Measurements from ENCODE around the gene CD163L1.

CD163L1 gene

DNA sequence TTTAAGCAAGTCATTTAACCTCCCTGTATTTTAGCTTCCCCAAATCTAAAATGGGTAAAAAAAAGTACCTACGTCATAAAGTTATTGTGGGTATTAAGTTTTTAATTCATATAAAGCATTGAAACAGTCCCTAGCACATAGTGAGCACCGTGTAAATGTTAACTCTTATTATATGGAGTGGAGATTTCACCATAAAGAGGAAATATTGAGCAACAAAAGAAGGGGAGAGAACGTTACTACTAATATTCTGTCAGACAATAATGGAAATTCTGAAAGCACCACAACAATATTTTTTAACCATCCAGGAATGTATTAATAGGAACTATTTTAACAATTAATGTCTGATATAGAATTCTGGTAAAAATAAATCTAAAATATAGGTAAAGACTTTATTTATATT is 7.8 kb upstream of the CD163L1 start:
- Histone ChIP-seq H3F3A (ENCODE audit: insufficient read depth) (no peaks in the 10 kb centered on the region), H3K36me3 (ENCODE audit: low read length) (no peaks in the 10 kb centered on the region)
- TF ChIP-seq EZH2phosphoT487 (conservative IDR thresholded peaks at IDR 0.05; ENCODE audit: low read length), result no peak
- TF ChIP-seq, protein P1, sequence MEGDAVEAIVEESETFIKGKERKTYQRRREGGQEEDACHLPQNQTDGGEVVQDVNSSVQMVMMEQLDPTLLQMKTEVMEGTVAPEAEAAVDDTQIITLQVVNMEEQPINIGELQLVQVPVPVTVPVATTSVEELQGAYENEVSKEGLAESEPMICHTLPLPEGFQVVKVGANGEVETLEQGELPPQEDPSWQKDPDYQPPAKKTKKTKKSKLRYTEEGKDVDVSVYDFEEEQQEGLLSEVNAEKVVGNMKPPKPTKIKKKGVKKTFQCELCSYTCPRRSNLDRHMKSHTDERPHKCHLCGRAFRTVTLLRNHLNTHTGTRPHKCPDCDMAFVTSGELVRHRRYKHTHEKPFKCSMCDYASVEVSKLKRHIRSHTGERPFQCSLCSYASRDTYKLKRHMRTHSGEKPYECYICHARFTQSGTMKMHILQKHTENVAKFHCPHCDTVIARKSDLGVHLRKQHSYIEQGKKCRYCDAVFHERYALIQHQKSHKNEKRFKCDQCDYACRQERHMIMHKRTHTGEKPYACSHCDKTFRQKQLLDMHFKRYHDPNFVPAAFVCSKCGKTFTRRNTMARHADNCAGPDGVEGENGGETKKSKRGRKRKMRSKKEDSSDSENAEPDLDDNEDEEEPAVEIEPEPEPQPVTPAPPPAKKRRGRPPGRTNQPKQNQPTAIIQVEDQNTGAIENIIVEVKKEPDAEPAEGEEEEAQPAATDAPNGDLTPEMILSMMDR (IDR thresholded peaks at IDR 0.05; ENCODE audit: insufficient read depth, low read length, poor library complexity, severe bottlenecking), result no peak

DNA sequence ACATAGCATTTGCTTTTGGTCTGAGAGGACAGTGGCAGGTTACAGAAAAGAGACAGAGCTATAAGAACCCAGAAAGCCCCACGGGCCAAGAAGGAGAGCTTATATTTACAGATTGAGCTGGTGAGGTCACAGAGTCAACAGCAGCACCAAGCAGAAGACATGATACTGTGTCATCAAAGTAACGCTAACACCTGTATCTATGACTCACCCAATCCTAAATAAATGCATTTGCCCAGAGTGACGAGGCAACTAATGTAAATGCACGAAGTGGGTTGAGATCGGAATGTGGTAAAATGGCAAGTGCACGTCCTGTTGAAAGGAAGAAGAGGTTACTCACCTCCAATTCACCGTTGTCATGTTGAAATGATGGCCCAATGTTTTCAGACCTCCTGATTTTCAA is 6.7 kb upstream of the CD163L1 start:
- Histone ChIP-seq H3F3A (ENCODE audit: insufficient read depth) (no peaks in the 10 kb centered on the region), H3K4me3 (ENCODE audit: insufficient read depth, low read length, poor library complexity, severe bottlenecking) (no peak overlapping the region), H3K27me3 (ENCODE audit: low read length) (no peaks in the 10 kb centered on the region), H3K79me2 (ENCODE audit: insufficient read depth, low read length) (no peaks in the 10 kb centered on the region), H3K27ac (ENCODE audit: low read depth, low read length) (no peak overlapping the region), H3K9me2 (replicated peaks; ENCODE audit: insufficient read depth, low read length) (no peaks in the 10 kb centered on the region), H3K36me3 (ENCODE audit: low read length) (no peaks in the 10 kb centered on the region), H4K20me1 (ENCODE audit: low read depth, low read length) (no peaks in the 10 kb centered on the region), H2AFZ (ENCODE audit: low read depth, low read length, severe bottlenecking) (no peak overlapping the region), H3K9ac (ENCODE audit: low read length) (no peak overlapping the region), H3K9me3 (ENCODE audit: insufficient read depth, low read length) (no peaks in the 10 kb centered on the region), H3K4me2 (ENCODE audit: low read depth, low read length, poor library complexity, severe bottlenecking) (no peak overlapping the region)
- TF ChIP-seq, protein P1 (IDR thresholded peaks at IDR 0.05; ENCODE audit: insufficient read depth, low read length, poor library complexity, severe bottlenecking), result no peak
- no peak for TF ChIP-seq EZH2phosphoT487 (conservative IDR thresholded peaks at IDR 0.05; ENCODE audit: low read length)

More for the DNA sequence above, 7.8 kb upstream of the CD163L1 start:
- Histone ChIP-seq H2AFZ (ENCODE audit: low read depth, low read length, severe bottlenecking) (no peak overlapping the region), H3K27me3 (ENCODE audit: low read length) (no peaks in the 10 kb centered on the region), H3K9ac (ENCODE audit: low read length) (no peak overlapping the region), H3K4me2 (ENCODE audit: low read depth, low read length, poor library complexity, severe bottlenecking) (no peak overlapping the region), H3K9me2 (replicated peaks; ENCODE audit: insufficient read depth, low read length) (no peaks in the 10 kb centered on the region), H3K4me3 (ENCODE audit: insufficient read depth, low read length, poor library complexity, severe bottlenecking) (no peak overlapping the region), H4K20me1 (ENCODE audit: low read depth, low read length) (no peaks in the 10 kb centered on the region), H3K9me3 (ENCODE audit: insufficient read depth, low read length) (no peaks in the 10 kb centered on the region), H3K27ac (ENCODE audit: low read depth, low read length) (no peak overlapping the region), H3K79me2 (ENCODE audit: insufficient read depth, low read length) (no peaks in the 10 kb centered on the region)

DNA sequence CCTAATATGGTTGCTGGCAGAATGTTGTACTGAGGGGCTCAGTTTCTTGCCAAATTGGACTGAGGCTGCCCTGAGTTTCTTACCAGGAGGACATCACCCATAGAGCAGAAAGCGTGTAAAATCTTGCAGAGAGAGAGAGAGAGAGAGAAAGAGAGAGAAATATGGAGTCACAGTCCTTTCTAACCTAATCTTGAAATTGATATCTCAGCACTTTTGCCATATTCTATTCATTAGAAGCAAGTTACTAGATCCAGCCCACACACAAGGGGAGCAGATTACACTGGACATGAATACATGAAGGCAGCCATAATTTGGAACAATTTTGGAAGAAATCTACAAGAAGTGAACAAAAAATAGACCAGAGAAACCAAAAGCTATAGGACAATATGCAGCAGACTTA is 4.1 kb upstream of the CD163L1 start:
- no peaks in the 10 kb centered on the region for H4K20me1 ChIP-seq (ENCODE audit: low read depth, low read length)
- H3K4me2 ChIP-seq (ENCODE audit: low read depth, low read length, poor library complexity, severe bottlenecking), result no peak overlapping the region
- no peaks in the 10 kb centered on the region for H3F3A ChIP-seq (ENCODE audit: insufficient read depth)
- no peak overlapping the region for H2AFZ ChIP-seq (ENCODE audit: low read depth, low read length, severe bottlenecking)
- H3K9ac ChIP-seq (ENCODE audit: low read length), result no peak overlapping the region
- H3K4me3 ChIP-seq (ENCODE audit: insufficient read depth, low read length, poor library complexity, severe bottlenecking), result no peak overlapping the region
- H3K9me3 ChIP-seq (ENCODE audit: insufficient read depth, low read length), result no peaks in the 10 kb centered on the region
- H3K27me3 ChIP-seq (ENCODE audit: low read length), result no peaks in the 10 kb centered on the region
- TF ChIP-seq, protein P1 (IDR thresholded peaks at IDR 0.05; ENCODE audit: insufficient read depth, low read length, poor library complexity, severe bottlenecking), result no peak
- TF ChIP-seq EZH2phosphoT487 (conservative IDR thresholded peaks at IDR 0.05; ENCODE audit: low read length), result no peak
- no peaks in the 10 kb centered on the region for H3K36me3 ChIP-seq (ENCODE audit: low read length)
- H3K27ac ChIP-seq (ENCODE audit: low read depth, low read length), result no peak overlapping the region
- no peaks in the 10 kb centered on the region for H3K9me2 ChIP-seq (replicated peaks; ENCODE audit: insufficient read depth, low read length)
- no peaks in the 10 kb centered on the region for H3K79me2 ChIP-seq (ENCODE audit: insufficient read depth, low read length)
